MM.1S (cell line): ENCODE measurements around the gene FBXL13.

Source experiments
- DNase-seq: peaks from one replicate; pipeline ENCODE4 v3.0.0-alpha.2; 2015
- H2AFZ ChIP-seq: fragments of 300-600 bp; sonication (generic); 2 replicates; pipeline ENCODE4 v1.6.0; 2016; ENCODE audit warnings: antibody characterized with exemption, low read length
- H3F3A ChIP-seq: fragments of 300-600 bp; sonication (generic); 2 replicates; pipeline ENCODE4 v1.6.1; 2016; ENCODE audit warnings: mild to moderate bottlenecking, antibody characterized with exemption, low read length, moderate library complexity, mixed read lengths; ENCODE audit not compliant: insufficient read depth
- H3K27ac ChIP-seq: fragments of 300-600 bp; sonication (generic); 2 replicates; pipeline ENCODE4 v1.5.1; 2016; ENCODE audit warnings: mild to moderate bottlenecking, low read length
- H3K27me3 ChIP-seq: fragments of 300-600 bp; sonication (generic); replicated peaks from 2 replicates; pipeline ENCODE4 v1.6.0; 2016; ENCODE audit warnings: low read length; ENCODE audit not compliant: insufficient read depth
- H3K36me3 ChIP-seq: fragments of 300-600 bp; sonication (generic); replicated peaks from 2 replicates; pipeline ENCODE4 v1.6.1; 2016; ENCODE audit warnings: mild to moderate bottlenecking, low read length, mixed read lengths; ENCODE audit not compliant: insufficient read depth
- H3K4me1 ChIP-seq: fragments of 300-600 bp; sonication (generic); 2 replicates; pipeline ENCODE4 v1.6.1; 2016; ENCODE audit warnings: low read length, mixed read lengths
- H3K4me2 ChIP-seq: fragments of 300-600 bp; sonication (generic); 2 replicates; pipeline ENCODE4 v1.6.0; 2016; ENCODE audit warnings: low read depth, low read length
- H3K4me3 ChIP-seq: fragments of 300-600 bp; sonication (generic); 2 replicates; pipeline ENCODE4 v1.5.1; 2016; ENCODE audit warnings: low read length, mixed read lengths
- H3K79me2 ChIP-seq: fragments of 300-600 bp; sonication (generic); 2 replicates; pipeline ENCODE4 v1.6.1; 2016; ENCODE audit warnings: mixed run types, low read length, mixed read lengths
- H3K9ac ChIP-seq: fragments of 300-600 bp; sonication (generic); 2 replicates; pipeline ENCODE4 v1.6.1; 2016; ENCODE audit warnings: low read length, mixed read lengths
- H3K9me2 ChIP-seq: fragments of 300-600 bp; sonication (generic); replicated peaks from 2 replicates; pipeline ENCODE4 v1.6.1; 2016; ENCODE audit warnings: mild to moderate bottlenecking, low read length, mixed read lengths; ENCODE audit not compliant: insufficient read depth
- H3K9me3 ChIP-seq: fragments of 300-600 bp; sonication (generic); replicated peaks from 2 replicates; pipeline ENCODE4 v1.6.1; 2016; ENCODE audit warnings: mild to moderate bottlenecking, low read length, mixed read lengths; ENCODE audit not compliant: insufficient read depth
- H4K20me1 ChIP-seq: fragments of 300-600 bp; sonication (generic); 2 replicates; pipeline ENCODE4 v1.6.1; 2016; ENCODE audit warnings: mild to moderate bottlenecking, low read length, moderate library complexity, mixed read lengths; ENCODE audit not compliant: insufficient read depth
- EZH2 ChIP-seq: fragments of 300-600 bp; sonication (generic); optimal IDR thresholded peaks from 2 replicates; pipeline ENCODE3; 2017; ENCODE audit warnings: low read depth, mild to moderate bottlenecking, antibody characterized with exemption, low read length, mixed read lengths
- EZH2phosphoT487 ChIP-seq: fragments of 300-600 bp; sonication (generic); IDR thresholded peaks from 2 replicates; pipeline ENCODE4 v1.6.1; 2018; ENCODE audit warnings: antibody characterized with exemption, low read length
- TF ChIP-seq, protein P1 (sequence below): fragments of 300-600 bp; sonication (generic); IDR thresholded peaks from 2 replicates; pipeline ENCODE4 v1.5.1; 2016; ENCODE audit warnings: antibody characterized with exemption, low read length, mixed read lengths

FBXL13 gene

DNA sequence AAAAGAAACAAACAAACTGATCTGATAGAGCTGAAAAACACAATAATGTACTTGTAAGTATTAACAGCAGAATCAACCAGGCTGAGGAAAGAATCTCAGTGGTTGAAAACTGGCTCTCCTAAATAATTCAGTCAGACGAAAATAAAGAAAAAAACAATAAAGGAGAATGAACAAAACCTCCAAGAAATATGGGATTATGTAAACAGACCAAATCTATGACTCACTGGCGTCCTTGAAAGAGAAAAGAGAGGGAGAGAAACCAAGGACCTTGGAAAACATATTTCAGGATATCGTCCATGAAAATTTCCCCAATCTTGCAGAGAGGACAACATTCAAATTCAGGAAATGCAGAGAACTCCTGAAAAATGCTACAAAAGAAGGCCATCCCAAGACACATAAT, 62.9 kb downstream of the FBXL13 start:
- Histone ChIP-seq H3K9ac (no peak overlapping the region), H3K4me3 (no peak overlapping the region)
- TF ChIP-seq EZH2phosphoT487 (no peak), EZH2 (no peak)
- TF ChIP-seq, protein P1, sequence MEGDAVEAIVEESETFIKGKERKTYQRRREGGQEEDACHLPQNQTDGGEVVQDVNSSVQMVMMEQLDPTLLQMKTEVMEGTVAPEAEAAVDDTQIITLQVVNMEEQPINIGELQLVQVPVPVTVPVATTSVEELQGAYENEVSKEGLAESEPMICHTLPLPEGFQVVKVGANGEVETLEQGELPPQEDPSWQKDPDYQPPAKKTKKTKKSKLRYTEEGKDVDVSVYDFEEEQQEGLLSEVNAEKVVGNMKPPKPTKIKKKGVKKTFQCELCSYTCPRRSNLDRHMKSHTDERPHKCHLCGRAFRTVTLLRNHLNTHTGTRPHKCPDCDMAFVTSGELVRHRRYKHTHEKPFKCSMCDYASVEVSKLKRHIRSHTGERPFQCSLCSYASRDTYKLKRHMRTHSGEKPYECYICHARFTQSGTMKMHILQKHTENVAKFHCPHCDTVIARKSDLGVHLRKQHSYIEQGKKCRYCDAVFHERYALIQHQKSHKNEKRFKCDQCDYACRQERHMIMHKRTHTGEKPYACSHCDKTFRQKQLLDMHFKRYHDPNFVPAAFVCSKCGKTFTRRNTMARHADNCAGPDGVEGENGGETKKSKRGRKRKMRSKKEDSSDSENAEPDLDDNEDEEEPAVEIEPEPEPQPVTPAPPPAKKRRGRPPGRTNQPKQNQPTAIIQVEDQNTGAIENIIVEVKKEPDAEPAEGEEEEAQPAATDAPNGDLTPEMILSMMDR, result no peak

DNA sequence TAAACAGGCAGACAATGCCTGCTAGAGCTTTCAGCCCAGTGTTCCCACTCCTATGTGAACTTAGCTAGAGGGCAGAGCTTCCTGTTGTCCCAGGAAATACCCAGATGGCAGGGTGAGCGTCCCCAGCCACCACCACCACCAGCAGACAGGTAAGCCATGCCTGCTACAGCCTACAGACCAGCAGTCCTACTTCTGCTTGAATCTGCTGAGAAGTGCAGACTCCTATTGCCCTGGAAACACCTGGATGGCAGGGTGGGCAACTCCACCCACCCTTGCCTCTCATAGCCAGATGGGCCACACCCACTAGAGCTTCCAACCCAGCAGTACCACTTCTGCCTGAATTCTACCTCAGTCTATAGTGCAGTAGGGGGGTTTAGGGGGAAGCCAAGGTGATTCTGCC, 64.4 kb downstream of the FBXL13 start:
- peak overlapping the region; percentile 79 for H2AFZ ChIP-seq
- peaks cover 17% of the 10 kb centered on the region for H3K4me1 ChIP-seq
- H3F3A ChIP-seq, result no peaks in the 10 kb centered on the region; the same call in 1 of the 2 replicates
- H3K4me3 ChIP-seq, result peak overlapping the region; percentile 36; the same call in 1 of the 2 replicates
- H3K9me2 ChIP-seq, result no peaks in the 10 kb centered on the region
- H3K27ac ChIP-seq, result peak overlapping the region; percentile 71
- H4K20me1 ChIP-seq, result no peaks in the 10 kb centered on the region
- no peaks in the 10 kb centered on the region for H3K27me3 ChIP-seq
- no peaks in the 10 kb centered on the region for H3K36me3 ChIP-seq
- H3K4me2 ChIP-seq, result peak overlapping the region; percentile 61
- H3K79me2 ChIP-seq, result no peaks in the 10 kb centered on the region
- H3K9ac ChIP-seq, result no peak overlapping the region; the same call in 1 of the 2 replicates
- H3K9me3 ChIP-seq, result no peaks in the 10 kb centered on the region
- peak; percentile 39 for DNase-seq
- TF ChIP-seq EZH2 (no peak), EZH2phosphoT487 (no peak)
- TF ChIP-seq, protein P1, result no peak

More for the DNA sequence above, 62.9 kb downstream of the FBXL13 start:
- Histone ChIP-seq H3K4me2 (no peak overlapping the region), H2AFZ (no peak overlapping the region), H3K27me3 (no peaks in the 10 kb centered on the region), H3K79me2 (no peaks in the 10 kb centered on the region), H3K9me3 (no peaks in the 10 kb centered on the region), H3K27ac (no peak overlapping the region), H3K4me1 (peaks cover 17% of the 10 kb centered on the region), H3K9me2 (no peaks in the 10 kb centered on the region), H3F3A (no peaks in the 10 kb centered on the region; the same call in 1 of the 2 replicates), H3K36me3 (no peaks in the 10 kb centered on the region), H4K20me1 (no peaks in the 10 kb centered on the region)
- no peak for DNase-seq

DNA sequence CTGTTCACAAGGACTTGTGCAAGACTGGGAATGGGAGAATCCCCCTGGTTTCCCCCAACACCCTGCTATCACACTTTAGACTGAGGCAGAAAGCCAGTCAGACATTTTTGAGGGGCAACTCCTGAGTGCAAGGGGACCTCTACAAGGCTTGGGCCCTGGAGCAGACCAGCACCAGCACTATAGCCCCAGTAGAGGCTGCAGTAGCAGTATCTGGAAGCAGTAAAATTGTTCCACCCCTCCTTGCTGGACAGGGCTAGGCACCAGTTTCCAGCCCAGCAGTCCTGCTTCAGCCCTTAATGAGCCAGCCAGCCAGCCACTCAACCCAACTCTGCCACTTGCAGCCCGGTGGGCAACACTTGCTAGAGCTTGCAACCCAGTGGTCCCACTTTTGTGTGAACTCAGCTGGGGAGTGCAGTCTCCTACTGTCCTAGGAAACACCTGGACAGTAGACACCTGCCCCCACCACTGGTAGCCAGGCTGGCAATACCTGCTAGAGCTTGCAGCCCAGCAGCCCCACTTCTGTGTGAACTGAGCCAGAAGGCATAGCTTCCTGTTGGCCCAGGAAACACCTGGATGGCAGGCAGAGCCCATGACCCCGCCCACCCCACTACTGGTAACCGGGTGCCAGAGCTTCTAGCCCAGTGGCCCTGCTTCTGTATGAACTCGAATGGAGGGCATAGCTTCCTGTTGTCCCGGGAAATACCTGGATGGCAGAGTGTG, 65.0 kb downstream of the FBXL13 start:
- Histone ChIP-seq H3K27me3 (no peaks in the 10 kb centered on the region), H3K4me2 (peak overlapping the region; percentile 61), H3K27ac (peak overlapping the region; percentile 71), H3F3A (no peaks in the 10 kb centered on the region; the same call in 1 of the 2 replicates), H3K4me1 (peaks cover 17% of the 10 kb centered on the region), H3K9me2 (no peaks in the 10 kb centered on the region), H3K79me2 (no peaks in the 10 kb centered on the region), H3K4me3 (peak overlapping the region; percentile 36; the same call in 1 of the 2 replicates), H4K20me1 (no peaks in the 10 kb centered on the region), H3K36me3 (no peaks in the 10 kb centered on the region), H3K9ac (no peak overlapping the region; the same call in 1 of the 2 replicates), H2AFZ (peak overlapping the region; percentile 79), H3K9me3 (no peaks in the 10 kb centered on the region)
- peak; percentile 91 for DNase-seq
- TF ChIP-seq, protein P1, result no peak
- TF ChIP-seq EZH2, result no peak
